Activated T-helper 1 cell treated with anti-CD3 and anti-CD28 coated beads, Interleukin-12 subunit alpha, Interleukin-12 subunit beta, Interleukin-2, Interleukin-4 antibody, amounts not matched to agents 30 ng/mL and 10 ng/mL and 1 ng/mL, durations not matched to agents 14 hours and 24 hours and 36 hours (primary cell): ENCODE measurements around the gene LARGE1. TPM values are rescaled to one million over a fixed set of nuclear protein-coding genes. Genes with fewer than 3 reads are reported as not detected.

ENCODE experiments used
- DNase-seq: peaks from one replicate; pipeline ENCODE4 v3.0.0; 2021; ENCODE audit warnings: low spot score
- H3K27ac Mint-ChIP-seq: one replicate; pipeline ENCODE4 v1.8.0; 2021; ENCODE audit warnings: mild to moderate bottlenecking, mixed read lengths
- H3K27me3 Mint-ChIP-seq: one replicate; pipeline ENCODE4 v1.8.0; 2022; ENCODE audit warnings: mild to moderate bottlenecking, moderate library complexity, mixed read lengths; ENCODE audit not compliant: insufficient read depth
- H3K36me3 Mint-ChIP-seq: one replicate; pipeline ENCODE4 v1.8.0; 2021; ENCODE audit warnings: low read depth, mixed read lengths
- H3K4me1 Mint-ChIP-seq: one replicate; pipeline ENCODE4 v1.8.0; 2021; ENCODE audit warnings: low read depth, mixed read lengths
- H3K4me3 Mint-ChIP-seq: one replicate; pipeline ENCODE4 v1.8.0; 2021; ENCODE audit warnings: mild to moderate bottlenecking, moderate library complexity, mixed read lengths
- H3K9me3 Mint-ChIP-seq: one replicate; pipeline ENCODE4 v1.8.0; 2021; ENCODE audit warnings: mixed read lengths
- intact Hi-C: fragments of 100-400 bp; cut with micrococcal nuclease; formaldehyde crosslinking; loops from one replicate; pipeline ENCODE4 v1.15.1; 2024
- total RNA-seq: library from RNA; stranded (reverse); gene quantifications from 2 replicates; pipeline ENCODE4 v1.2.3, GENCODE V29; 2022

LARGE1 gene
- total RNA-seq, 1 donor from 2014 or later, result 0.10 TPM

DNA sequence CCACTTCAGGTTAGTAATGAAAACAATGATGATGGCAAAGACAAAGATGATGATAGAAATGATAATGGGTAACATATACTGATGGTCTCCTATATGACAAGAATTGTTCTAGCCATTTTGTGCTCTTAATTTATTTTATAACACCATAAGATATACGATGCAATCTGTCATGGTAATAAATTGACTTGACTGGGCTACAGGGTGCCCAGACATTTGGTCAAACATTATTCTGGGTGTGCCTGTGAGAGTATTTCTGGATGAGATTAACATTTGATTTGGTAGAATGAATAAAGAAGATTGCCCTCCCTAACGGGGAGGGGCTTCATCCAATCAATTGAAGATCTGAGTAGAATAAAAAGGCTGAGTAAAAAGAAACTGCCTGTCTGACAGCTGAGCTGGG lies 237.3 kb downstream of the LARGE1 start:
- Mint-ChIP-seq H3K4me3 (no peak overlapping the region), H3K27me3 (no peaks in the 10 kb centered on the region), H3K9me3 (peaks cover 38% of the 10 kb centered on the region), H3K27ac (no peak overlapping the region), H3K4me1 (no peaks in the 10 kb centered on the region), H3K36me3 (no peaks in the 10 kb centered on the region)
- no peak for DNase-seq
- intact Hi-C loops, result no loop called here

GRCh38 chr22:33680632-33681031 lies 239.6 kb downstream of the LARGE1 start:
- Mint-ChIP-seq H3K27me3 (no peaks in the 10 kb centered on the region), H3K9me3 (peaks cover 30% of the 10 kb centered on the region), H3K27ac (no peak overlapping the region), H3K36me3 (no peaks in the 10 kb centered on the region), H3K4me3 (no peak overlapping the region), H3K4me1 (no peaks in the 10 kb centered on the region)
- no peak for DNase-seq
- intact Hi-C loops, result no loop called here

- intact Hi-C loops, result no loop called here
- H3K9me3 Mint-ChIP-seq, result peaks cover 33% of the 10 kb centered on the region
- H3K27me3 Mint-ChIP-seq, result no peaks in the 10 kb centered on the region
These were observed 241.8 kb downstream of the LARGE1 start for GRCh38 chr22:33678523-33678922.

GRCh38 chr22:33677536-33677935 lies 242.7 kb downstream of the LARGE1 start:
- Mint-ChIP-seq H3K27ac (no peak overlapping the region), H3K36me3 (no peaks in the 10 kb centered on the region), H3K4me3 (no peak overlapping the region), H3K9me3 (peaks cover 36% of the 10 kb centered on the region), H3K27me3 (no peaks in the 10 kb centered on the region), H3K4me1 (no peaks in the 10 kb centered on the region)
- intact Hi-C loops, result no loop called here
- no peak for DNase-seq

More at GRCh38 chr22:33678523-33678922, 241.8 kb downstream of the LARGE1 start:
- no peaks in the 10 kb centered on the region for H3K36me3 Mint-ChIP-seq
- DNase-seq, result no peak
- no peaks in the 10 kb centered on the region for H3K4me1 Mint-ChIP-seq
- no peak overlapping the region for H3K27ac Mint-ChIP-seq
- H3K4me3 Mint-ChIP-seq, result no peak overlapping the region

- Mint-ChIP-seq H3K27ac (no peak overlapping the region), H3K36me3 (no peaks in the 10 kb centered on the region), H3K4me1 (no peaks in the 10 kb centered on the region), H3K4me3 (no peak overlapping the region), H3K27me3 (no peaks in the 10 kb centered on the region), H3K9me3 (peaks cover 32% of the 10 kb centered on the region)
- intact Hi-C loops, result no loop called here
- DNase-seq, result no peak
These were observed 245.9 kb downstream of the LARGE1 start for GRCh38 chr22:33674357-33674756.

DNA sequence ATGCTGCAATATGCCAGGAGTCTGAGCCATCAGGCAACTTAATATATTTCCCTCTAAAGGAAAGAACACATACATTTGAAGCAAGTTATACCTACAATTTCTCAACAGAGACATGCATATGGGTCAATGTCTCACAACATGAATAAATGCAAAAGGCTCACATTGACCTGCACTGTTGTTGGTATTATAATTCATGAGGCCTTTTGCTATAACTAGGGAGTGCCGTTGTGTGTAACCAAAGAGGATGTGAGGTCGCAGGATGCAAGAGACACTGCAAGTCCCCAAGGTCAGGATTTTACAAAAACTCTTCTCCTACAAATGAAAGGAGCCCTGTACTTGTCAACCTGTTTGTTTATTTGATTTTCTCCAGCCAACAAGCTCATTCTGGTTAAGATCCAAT lies 250.5 kb downstream of the LARGE1 start:
- no peaks in the 10 kb centered on the region for H3K27me3 Mint-ChIP-seq
- no peak overlapping the region for H3K4me3 Mint-ChIP-seq
- intact Hi-C loops, result no loop called here
- no peaks in the 10 kb centered on the region for H3K36me3 Mint-ChIP-seq
- H3K4me1 Mint-ChIP-seq, result no peaks in the 10 kb centered on the region
- no peak overlapping the region for H3K27ac Mint-ChIP-seq
- H3K9me3 Mint-ChIP-seq, result peaks cover 17% of the 10 kb centered on the region
- no peak for DNase-seq

DNA sequence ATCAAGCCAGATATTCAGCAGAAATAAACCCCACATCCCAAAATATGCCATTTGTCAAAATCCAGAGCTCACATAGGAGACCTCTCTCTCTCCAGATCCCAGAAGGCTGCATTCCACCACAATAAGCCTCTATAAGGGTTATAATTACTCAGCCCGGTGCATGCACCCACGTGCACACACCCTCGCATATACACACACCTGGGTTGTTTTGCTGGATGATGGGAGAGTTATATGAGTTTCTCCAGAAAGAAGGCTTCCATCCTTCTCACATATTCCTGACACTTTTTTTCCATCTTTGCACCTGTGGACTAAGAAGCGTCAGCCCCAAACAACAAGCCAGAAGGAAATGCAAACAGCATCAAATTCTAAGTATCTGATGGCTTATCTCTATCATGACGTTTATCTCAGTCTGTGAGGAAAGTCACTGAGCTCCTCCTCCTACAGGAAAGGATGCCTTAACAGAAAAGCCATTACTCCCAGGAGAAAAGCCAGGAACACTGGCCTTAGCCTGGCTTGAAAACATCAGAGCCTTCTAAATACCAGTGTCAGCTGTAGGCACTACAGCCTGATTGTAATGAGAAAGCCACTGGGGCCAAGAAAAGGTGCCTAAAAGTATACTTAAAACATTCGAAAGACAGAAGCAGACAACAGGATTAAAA lies 253.2 kb downstream of the LARGE1 start:
- Mint-ChIP-seq H3K36me3 (no peaks in the 10 kb centered on the region), H3K4me1 (no peaks in the 10 kb centered on the region), H3K4me3 (no peak overlapping the region), H3K27ac (no peak overlapping the region), H3K9me3 (peaks cover 21% of the 10 kb centered on the region), H3K27me3 (no peaks in the 10 kb centered on the region)
- intact Hi-C loops, result no loop called here
- DNase-seq, result no peak

GRCh38 chr22:33666279-33666960 lies 253.9 kb downstream of the LARGE1 start:
- Mint-ChIP-seq H3K9me3 (peaks cover 21% of the 10 kb centered on the region), H3K4me3 (no peak overlapping the region), H3K4me1 (no peaks in the 10 kb centered on the region), H3K27ac (no peak overlapping the region), H3K27me3 (no peaks in the 10 kb centered on the region), H3K36me3 (no peaks in the 10 kb centered on the region)
- intact Hi-C loops, result no loop called here
- DNase-seq, result no peak

- intact Hi-C loops, result no loop called here
- H3K36me3 Mint-ChIP-seq, result no peaks in the 10 kb centered on the region
- no peaks in the 10 kb centered on the region for H3K27me3 Mint-ChIP-seq
- H3K9me3 Mint-ChIP-seq, result peaks cover 43% of the 10 kb centered on the region
- DNase-seq, result no peak
- no peak overlapping the region for H3K4me3 Mint-ChIP-seq
- H3K27ac Mint-ChIP-seq, result no peak overlapping the region
- no peaks in the 10 kb centered on the region for H3K4me1 Mint-ChIP-seq
These were observed 260.8 kb downstream of the LARGE1 start for GRCh38 chr22:33659448-33659847.

GRCh38 chr22:33658775-33659174 lies 261.5 kb downstream of the LARGE1 start:
- intact Hi-C loops, result no loop called here
- Mint-ChIP-seq H3K36me3 (no peaks in the 10 kb centered on the region), H3K27me3 (no peaks in the 10 kb centered on the region), H3K4me3 (no peak overlapping the region), H3K4me1 (no peaks in the 10 kb centered on the region), H3K27ac (no peak overlapping the region), H3K9me3 (peaks cover 37% of the 10 kb centered on the region)
- no peak for DNase-seq

- no peak for DNase-seq
- no peak overlapping the region for H3K27ac Mint-ChIP-seq
- intact Hi-C loops, result no loop called here
- peaks cover 38% of the 10 kb centered on the region for H3K9me3 Mint-ChIP-seq
- no peaks in the 10 kb centered on the region for H3K4me1 Mint-ChIP-seq
- no peaks in the 10 kb centered on the region for H3K36me3 Mint-ChIP-seq
- no peaks in the 10 kb centered on the region for H3K27me3 Mint-ChIP-seq
- no peak overlapping the region for H3K4me3 Mint-ChIP-seq
These were observed 262.6 kb downstream of the LARGE1 start for GRCh38 chr22:33657670-33658069.

GRCh38 chr22:33656808-33657628 lies 263.3 kb downstream of the LARGE1 start:
- peaks cover 42% of the 10 kb centered on the region for H3K9me3 Mint-ChIP-seq
- no peaks in the 10 kb centered on the region for H3K27me3 Mint-ChIP-seq
- intact Hi-C loops, result no loop called here
- H3K4me1 Mint-ChIP-seq, result no peaks in the 10 kb centered on the region
- no peaks in the 10 kb centered on the region for H3K36me3 Mint-ChIP-seq
- no peak overlapping the region for H3K4me3 Mint-ChIP-seq
- no peak overlapping the region for H3K27ac Mint-ChIP-seq
- no peak for DNase-seq
